GM12878 (cell line): ENCODE data around the gene MTHFD1L. TPM values are rescaled to one million over a fixed set of nuclear protein-coding genes. Genes with fewer than 3 reads are reported as not detected.

ENCODE experiments used
- ATAC-seq: fragments of 200-7000 bp; cut with Tn5 transposase; 3 replicates; pipeline ENCODE4 v1.9.1; 2020; ENCODE audit warnings: mild to moderate bottlenecking, moderate library complexity
- BruUV-seq: library from RNA; stranded (reverse); fragments of 400-500 nt; replicated peaks from 2 replicates; lab custom pipeline; 2021; lab: Mats Ljungman, UMichigan
- CTCF ChIA-PET: fragments of 300-600 bp; sonication (Branson Sonifier 250); formaldehyde crosslinking; extraction: SDS; loops from one replicate; lab custom pipeline; 2021; ENCODE audit warnings: inconsistent platforms; lab: Yijun Ruan, JAX
- POLR2A ChIA-PET: fragments of 350-600 bp; formaldehyde crosslinking; extraction: SDS; loops from one replicate; lab custom pipeline; 2021; ENCODE audit warnings: inconsistent platforms; lab: Charles Lee
- RAD21 ChIA-PET: fragments of 300-600 bp; sonication (Branson Sonifier 250); formaldehyde crosslinking; loops from one replicate; lab custom pipeline; 2023; ENCODE audit warnings: antibody characterized with exemption; ENCODE audit not compliant: unreplicated experiment; lab: Charles Lee
- SMC1A ChIA-PET: fragments of 300-600 bp; sonication (Branson Sonifier 250); formaldehyde crosslinking; loops from one replicate; lab custom pipeline; 2023; ENCODE audit not compliant: unreplicated experiment, uncharacterized antibody; lab: Charles Lee
- DNase-seq: peaks from one replicate; pipeline ENCODE4 v3.0.0-alpha.2; 2011; ENCODE audit warnings: low read depth, low spot score
- FAIRE-seq: peaks from 3 replicates; lab custom pipeline; 2011; peaks lifted over from hg19 to GRCh38; lab: Jason Lieb, UNC
- H2AFZ ChIP-seq: 2 replicates; pipeline ENCODE4 v1.6.0; 2011; ENCODE audit warnings: low read depth, low read length, control low read depth; ENCODE audit not compliant: control insufficient read depth
- H3K27ac ChIP-seq: 2 replicates; pipeline ENCODE4 v1.5.1; 2011; ENCODE audit warnings: control low read depth; ENCODE audit not compliant: control insufficient read depth, insufficient read depth
- H3K27me3 ChIP-seq, 2 experiments: replicated peaks in 1 of 2; 2 replicates each; pipeline versions ENCODE4 v1.6.0 to v1.6.1; 2011; ENCODE audit warnings: low read length in 1 of 2; ENCODE audit not compliant: control insufficient read depth in 2 of 2, insufficient read depth in 2 of 2
- H3K36me3 ChIP-seq, 2 experiments: 2 replicates each; pipeline ENCODE4 v1.5.1; 2011; ENCODE audit warnings: low read length in 1 of 2; ENCODE audit not compliant: control insufficient read depth in 2 of 2, insufficient read depth in 2 of 2
- H3K4me1 ChIP-seq: 2 replicates; pipeline ENCODE4 v1.6.1; 2011; ENCODE audit warnings: mild to moderate bottlenecking, low read length, moderate library complexity, mixed read lengths; ENCODE audit not compliant: control insufficient read depth, insufficient read depth
- H3K4me2 ChIP-seq: 2 replicates; pipeline ENCODE4 v1.6.0; 2011; ENCODE audit warnings: control low read depth; ENCODE audit not compliant: control insufficient read depth, insufficient read depth
- H3K4me3 ChIP-seq: fragments of 200-600 bp; sonication (generic); 2 replicates; pipeline ENCODE4 v1.5.1; 2016
- H3K79me2 ChIP-seq: 2 replicates; pipeline ENCODE4 v1.6.0; 2011; ENCODE audit warnings: low read length; ENCODE audit not compliant: control insufficient read depth, insufficient read depth
- H3K9ac ChIP-seq: 2 replicates; pipeline ENCODE4 v1.8.0; 2011; ENCODE audit warnings: low read length, control low read depth, mixed read lengths; ENCODE audit not compliant: control insufficient read depth, insufficient read depth
- H3K9me3 ChIP-seq: replicated peaks from 3 replicates; pipeline ENCODE4 v1.5.1; 2011; ENCODE audit warnings: mild to moderate bottlenecking, low read length; ENCODE audit not compliant: control insufficient read depth, insufficient read depth
- H4K20me1 ChIP-seq: 2 replicates; pipeline ENCODE4 v1.6.0; 2011; ENCODE audit not compliant: control insufficient read depth, insufficient read depth
- BACH1 ChIP-seq: fragments of 450-650 bp; IDR thresholded peaks from 2 replicates; pipeline ENCODE4 v1.6.1; 2017; ENCODE audit warnings: mild to moderate bottlenecking, borderline replicate concordance
- IKZF1 ChIP-seq: fragments of 450-650 bp; conservative IDR thresholded peaks from 2 replicates; pipeline ENCODE4 v1.6.1; 2017; ENCODE audit warnings: antibody characterized with exemption, mild to moderate bottlenecking
- LARP7 ChIP-seq: fragments of 450-650 bp; IDR thresholded peaks from 2 replicates; pipeline ENCODE4 v1.6.1; 2017; ENCODE audit warnings: mild to moderate bottlenecking
- MEF2A ChIP-seq: IDR thresholded peaks from 2 replicates; pipeline ENCODE4 v1.6.1; 2011; ENCODE audit warnings: low read depth, mild to moderate bottlenecking, low read length, moderate library complexity; ENCODE audit not compliant: insufficient read depth
- NFYB ChIP-seq: IDR thresholded peaks from 2 replicates; pipeline ENCODE4 v1.6.1; 2011; ENCODE audit warnings: low read depth, mild to moderate bottlenecking, low read length, improper control_type of control experiment, moderate library complexity; ENCODE audit not compliant: insufficient read depth
- ZBED1 ChIP-seq: IDR thresholded peaks from 2 replicates; pipeline ENCODE4 v1.6.1; 2016; ENCODE audit warnings: borderline replicate concordance
- ZNF217 ChIP-seq: fragments of 450-650 bp; IDR thresholded peaks from 2 replicates; pipeline ENCODE4 v1.6.1; 2017; ENCODE audit warnings: antibody characterized with exemption, mild to moderate bottlenecking
- WGBS: methylation state at CpG from one replicate; pipeline ENCODE4 v1.1.6; 2016; ENCODE audit warnings: low lambda C conversion rate; ENCODE audit not compliant: insufficient replicate concordance, insufficient coverage; ENCODE audit errors: missing lambda C conversion rate; 5-methylcytosine and 5-hydroxymethylcytosine counted together
- in situ Hi-C: fragments of 300-500 bp; cut with MboI; formaldehyde crosslinking; loops from 9 replicates; pipeline ENCODE4 v1.14.3; 2018; ENCODE audit warnings: mixed read lengths
- intact Hi-C: fragments of 100-400 bp; cut with micrococcal nuclease; formaldehyde crosslinking; loops from one replicate; pipeline ENCODE4 v1.14.2; 2022; ENCODE audit not compliant: unreplicated experiment
- polyA plus RNA-seq, 11 experiments: library from polyadenylated mRNA; depleted of rRNA in 4 of 11; unstranded in 6 of 11; stranded (reverse) in 5 of 11; fragments of >200 nt; fragmentation: Nextera tagmentation in 4 of 11; fragmentation: Illumina TruSeq in 1 of 11; extraction: Ambion mirVana in 4 of 11; extraction: Trizol in 1 of 11; gene quantifications; 1 replicate in 1 of 11; 2 replicates in 10 of 11; pipeline versions ENCODE4 v1.2.1 to v1.2.3, GENCODE V29; 2011 to 2016; ENCODE audit warnings: inconsistent platforms in 2 of 11, missing spikeins in 2 of 11, low read depth in 1 of 11
- total RNA-seq, 4 experiments: library from RNA; depleted of rRNA in 3 of 4; stranded (reverse); fragments of >200 nt in 3 of 4; fragmentation: Illumina TruSeq in 1 of 4; extraction: Trizol in 1 of 4; gene quantifications; 2 replicates each; pipeline versions ENCODE4 v1.2.1 to v1.2.3, GENCODE V29; 2013 to 2021
- TF ChIP-seq, protein P1 (sequence below): IDR thresholded peaks from 2 replicates; pipeline ENCODE4 v1.6.1; 2012; ENCODE audit warnings: low read depth, low read length, improper control_type of control experiment
- TF ChIP-seq, protein P2 (sequence below): IDR thresholded peaks from 2 replicates; pipeline ENCODE4 v1.6.1; 2012; ENCODE audit warnings: low read depth, low read length, improper control_type of control experiment
- TF ChIP-seq, protein P3 (sequence below): IDR thresholded peaks from 2 replicates; pipeline ENCODE4 v1.6.1; 2012; ENCODE audit warnings: mild to moderate bottlenecking, low read depth, low read length
- TF ChIP-seq, protein P4 (sequence below): fragments of 150-350 bp; IDR thresholded peaks from 2 replicates; pipeline ENCODE4 v1.6.1; 2016; ENCODE audit warnings: low read depth, low read length

Gene MTHFD1L
- total and polyA plus RNA-seq, 10 of the 15 experiments (the other 5 are each of a cell fraction or from before 2014, with no cell fraction given), result 11.7 to 75.5 (median 28.8) TPM

DNA sequence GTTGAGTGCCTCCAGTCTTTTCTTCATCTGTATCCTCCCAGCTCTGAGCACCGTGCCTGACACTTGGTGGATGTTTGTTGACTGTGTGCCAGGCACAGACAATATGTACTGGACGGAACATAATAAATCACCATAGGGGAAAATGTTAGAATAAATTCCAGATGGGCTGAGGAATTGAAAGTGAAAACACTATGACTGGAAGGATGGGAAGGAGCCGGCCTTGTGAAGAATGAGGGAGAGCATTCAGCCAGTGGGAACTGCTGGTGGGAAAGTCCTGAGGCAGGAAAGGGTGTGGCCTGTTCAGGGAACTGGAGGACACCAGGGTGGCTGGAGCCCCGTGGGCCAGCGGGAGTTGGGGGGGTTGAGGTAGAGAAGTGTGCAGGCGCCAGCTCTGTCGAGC lies 75.4 kb downstream of the MTHFD1L start:
- H3K4me3 ChIP-seq, result no peak overlapping the region

More for the DNA sequence above, 75.4 kb downstream of the MTHFD1L start:
- no peak overlapping the region for H2AFZ ChIP-seq
- ATAC-seq (no peak), FAIRE-seq (no peak)
- WGBS, result 89% methylated on average over 7 of the region's 7 CpGs
- no peak overlapping the region for H3K4me2 ChIP-seq
- in situ Hi-C loops, result no loop called here
- no peaks in the 10 kb centered on the region for H3K27me3 ChIP-seq
- H3K27ac ChIP-seq, result no peak overlapping the region
- no peaks in the 10 kb centered on the region for H3K9me3 ChIP-seq
- ChIA-PET POLR2A (interaction anchor here (0.5 kb wide), 1 partner anchor 384 kb away, joined by 3 read pairs; no protein-coding TSS in a partner anchor), RAD21 (no interaction called here), SMC1A (no interaction called here), CTCF (interaction anchor here (1.2 kb wide), 1 partner anchor 49 kb away, joined by 5 read pairs; no protein-coding TSS in a partner anchor)
- no peaks in the 10 kb centered on the region for H3K4me1 ChIP-seq
- peaks cover 5 to 11% of the 10 kb centered on the region in 2 experiments; a peak in 3 of 4 replicates for H3K36me3 ChIP-seq
- H4K20me1 ChIP-seq, result no peaks in the 10 kb centered on the region
- no peak overlapping the region for H3K9ac ChIP-seq
- TF ChIP-seq, protein P1, sequence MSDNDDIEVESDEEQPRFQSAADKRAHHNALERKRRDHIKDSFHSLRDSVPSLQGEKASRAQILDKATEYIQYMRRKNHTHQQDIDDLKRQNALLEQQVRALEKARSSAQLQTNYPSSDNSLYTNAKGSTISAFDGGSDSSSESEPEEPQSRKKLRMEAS, result no peak
- TF ChIP-seq ZNF217 (no peak), MEF2A (no peak), BACH1 (no peak), IKZF1 (no peak), LARP7 (no peak), NFYB (no peak), ZBED1 (no peak)
- TF ChIP-seq, protein P2, sequence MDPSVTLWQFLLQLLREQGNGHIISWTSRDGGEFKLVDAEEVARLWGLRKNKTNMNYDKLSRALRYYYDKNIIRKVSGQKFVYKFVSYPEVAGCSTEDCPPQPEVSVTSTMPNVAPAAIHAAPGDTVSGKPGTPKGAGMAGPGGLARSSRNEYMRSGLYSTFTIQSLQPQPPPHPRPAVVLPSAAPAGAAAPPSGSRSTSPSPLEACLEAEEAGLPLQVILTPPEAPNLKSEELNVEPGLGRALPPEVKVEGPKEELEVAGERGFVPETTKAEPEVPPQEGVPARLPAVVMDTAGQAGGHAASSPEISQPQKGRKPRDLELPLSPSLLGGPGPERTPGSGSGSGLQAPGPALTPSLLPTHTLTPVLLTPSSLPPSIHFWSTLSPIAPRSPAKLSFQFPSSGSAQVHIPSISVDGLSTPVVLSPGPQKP, result no peak
- TF ChIP-seq, protein P3, sequence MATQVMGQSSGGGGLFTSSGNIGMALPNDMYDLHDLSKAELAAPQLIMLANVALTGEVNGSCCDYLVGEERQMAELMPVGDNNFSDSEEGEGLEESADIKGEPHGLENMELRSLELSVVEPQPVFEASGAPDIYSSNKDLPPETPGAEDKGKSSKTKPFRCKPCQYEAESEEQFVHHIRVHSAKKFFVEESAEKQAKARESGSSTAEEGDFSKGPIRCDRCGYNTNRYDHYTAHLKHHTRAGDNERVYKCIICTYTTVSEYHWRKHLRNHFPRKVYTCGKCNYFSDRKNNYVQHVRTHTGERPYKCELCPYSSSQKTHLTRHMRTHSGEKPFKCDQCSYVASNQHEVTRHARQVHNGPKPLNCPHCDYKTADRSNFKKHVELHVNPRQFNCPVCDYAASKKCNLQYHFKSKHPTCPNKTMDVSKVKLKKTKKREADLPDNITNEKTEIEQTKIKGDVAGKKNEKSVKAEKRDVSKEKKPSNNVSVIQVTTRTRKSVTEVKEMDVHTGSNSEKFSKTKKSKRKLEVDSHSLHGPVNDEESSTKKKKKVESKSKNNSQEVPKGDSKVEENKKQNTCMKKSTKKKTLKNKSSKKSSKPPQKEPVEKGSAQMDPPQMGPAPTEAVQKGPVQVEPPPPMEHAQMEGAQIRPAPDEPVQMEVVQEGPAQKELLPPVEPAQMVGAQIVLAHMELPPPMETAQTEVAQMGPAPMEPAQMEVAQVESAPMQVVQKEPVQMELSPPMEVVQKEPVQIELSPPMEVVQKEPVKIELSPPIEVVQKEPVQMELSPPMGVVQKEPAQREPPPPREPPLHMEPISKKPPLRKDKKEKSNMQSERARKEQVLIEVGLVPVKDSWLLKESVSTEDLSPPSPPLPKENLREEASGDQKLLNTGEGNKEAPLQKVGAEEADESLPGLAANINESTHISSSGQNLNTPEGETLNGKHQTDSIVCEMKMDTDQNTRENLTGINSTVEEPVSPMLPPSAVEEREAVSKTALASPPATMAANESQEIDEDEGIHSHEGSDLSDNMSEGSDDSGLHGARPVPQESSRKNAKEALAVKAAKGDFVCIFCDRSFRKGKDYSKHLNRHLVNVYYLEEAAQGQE, result no peak
- TF ChIP-seq, protein P4, sequence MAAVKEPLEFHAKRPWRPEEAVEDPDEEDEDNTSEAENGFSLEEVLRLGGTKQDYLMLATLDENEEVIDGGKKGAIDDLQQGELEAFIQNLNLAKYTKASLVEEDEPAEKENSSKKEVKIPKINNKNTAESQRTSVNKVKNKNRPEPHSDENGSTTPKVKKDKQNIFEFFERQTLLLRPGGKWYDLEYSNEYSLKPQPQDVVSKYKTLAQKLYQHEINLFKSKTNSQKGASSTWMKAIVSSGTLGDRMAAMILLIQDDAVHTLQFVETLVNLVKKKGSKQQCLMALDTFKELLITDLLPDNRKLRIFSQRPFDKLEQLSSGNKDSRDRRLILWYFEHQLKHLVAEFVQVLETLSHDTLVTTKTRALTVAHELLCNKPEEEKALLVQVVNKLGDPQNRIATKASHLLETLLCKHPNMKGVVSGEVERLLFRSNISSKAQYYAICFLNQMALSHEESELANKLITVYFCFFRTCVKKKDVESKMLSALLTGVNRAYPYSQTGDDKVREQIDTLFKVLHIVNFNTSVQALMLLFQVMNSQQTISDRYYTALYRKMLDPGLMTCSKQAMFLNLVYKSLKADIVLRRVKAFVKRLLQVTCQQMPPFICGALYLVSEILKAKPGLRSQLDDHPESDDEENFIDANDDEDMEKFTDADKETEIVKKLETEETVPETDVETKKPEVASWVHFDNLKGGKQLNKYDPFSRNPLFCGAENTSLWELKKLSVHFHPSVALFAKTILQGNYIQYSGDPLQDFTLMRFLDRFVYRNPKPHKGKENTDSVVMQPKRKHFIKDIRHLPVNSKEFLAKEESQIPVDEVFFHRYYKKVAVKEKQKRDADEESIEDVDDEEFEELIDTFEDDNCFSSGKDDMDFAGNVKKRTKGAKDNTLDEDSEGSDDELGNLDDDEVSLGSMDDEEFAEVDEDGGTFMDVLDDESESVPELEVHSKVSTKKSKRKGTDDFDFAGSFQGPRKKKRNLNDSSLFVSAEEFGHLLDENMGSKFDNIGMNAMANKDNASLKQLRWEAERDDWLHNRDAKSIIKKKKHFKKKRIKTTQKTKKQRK, result no peak
- TF ChIP-seq, all 136 proteins: peak for 0
- no peaks in the 10 kb centered on the region for H3K79me2 ChIP-seq
- intact Hi-C loops, result no loop called here
- no TSS peak for BruUV-seq
- no peak for DNase-seq
